SK-N-SH (cell line): ENCODE measurements around the gene KIF6.

Experiments used
- CTCF ChIP-seq: fragments of 200-600 bp; sonication (generic); IDR thresholded peaks from 2 replicates; pipeline ENCODE4 v1.6.1; 2017; ENCODE audit warnings: antibody characterized with exemption, mild to moderate bottlenecking, moderate library complexity
- ELF1 ChIP-seq: IDR thresholded peaks from 2 replicates; pipeline ENCODE4 v1.4.0; 2012
- FOXJ3 ChIP-seq: sonication (generic); formaldehyde crosslinking; IDR thresholded peaks from 2 replicates; pipeline ENCODE4 v1.5.1; 2020; ENCODE audit warnings: mild to moderate bottlenecking, missing genetic modification reagents
- FOXM1 ChIP-seq: IDR thresholded peaks from 2 replicates; pipeline ENCODE4 v1.4.0; 2012; ENCODE audit warnings: low read depth, mild to moderate bottlenecking
- GABPA ChIP-seq: IDR thresholded peaks from 2 replicates; pipeline ENCODE4 v1.4.0; 2012; ENCODE audit warnings: low read depth, mild to moderate bottlenecking
- IRF3 ChIP-seq: fragments of 150-350 bp; IDR thresholded peaks from 2 replicates; pipeline ENCODE4 v1.6.1; 2016; ENCODE audit warnings: mild to moderate bottlenecking, low read depth, low read length
- PBX3 ChIP-seq: IDR thresholded peaks from 2 replicates; pipeline ENCODE4; 2012
- SIN3A ChIP-seq: IDR thresholded peaks from 2 replicates; pipeline ENCODE4 v1.6.1; 2012; ENCODE audit warnings: low read depth, mild to moderate bottlenecking, low read length, moderate library complexity, borderline replicate concordance
- SMC3 ChIP-seq: IDR thresholded peaks from 2 replicates; pipeline ENCODE4 v1.6.1; 2012; ENCODE audit warnings: low read depth, low read length, improper control_type of control experiment

GRCh38 chr6:39426073-39426456 lies 299.1 kb downstream of the KIF6 start:
- TF ChIP-seq FOXJ3 (CRISPR knock-in tag) (no peak), IRF3 (no peak), FOXM1 (no peak), ELF1 (no peak), GABPA (no peak), SMC3 (no peak), CTCF (no peak), SIN3A (no peak), PBX3 (no peak)
